Measurements from ENCODE around the gene FAXDC2. TPM values are rescaled to one million over a fixed set of nuclear protein-coding genes. Genes with fewer than 3 reads are reported as not detected.
"Not testable (repeated sequence)": the region's sequence is repeated elsewhere in the genome, so short reads cannot be mapped to it uniquely, and the experiment has no call there.

FAXDC2 gene
- total and polyA plus RNA-seq, 2 donors, result 28.2 to 47.8 TPM

- not testable (repeated sequence) for H3K27ac ChIP-seq (ENCODE audit: low read depth); H3K4me1 ChIP-seq (ENCODE audit: insufficient read depth); H3K36me3 ChIP-seq (ENCODE audit: insufficient read depth); DNase-seq (ENCODE audit: extremely low spot score); H3K4me3 ChIP-seq (ENCODE audit: low read depth, low read length)
- 99% methylated on average over 3 of the region's 3 CpGs for WGBS
Measured at GRCh38 chr5:154832804-154833203, 17.6 kb downstream of the FAXDC2 start.

- DNase-seq (ENCODE audit: extremely low spot score), result no peak
Measured at GRCh38 chr5:154831451-154831850, 19.0 kb downstream of the FAXDC2 start.

GRCh38 chr5:154830596-154830995 lies 19.8 kb downstream of the FAXDC2 start:
- 94% methylated on average over 4 of the region's 4 CpGs for WGBS
- H3K4me1 ChIP-seq (ENCODE audit: insufficient read depth), result no peaks in the 10 kb centered on the region
- no peak for DNase-seq (ENCODE audit: extremely low spot score)
- no peak overlapping the region for H3K4me3 ChIP-seq (ENCODE audit: low read depth, low read length)
- no peak overlapping the region for H3K27ac ChIP-seq (ENCODE audit: low read depth)
- no peaks in the 10 kb centered on the region for H3K36me3 ChIP-seq (ENCODE audit: insufficient read depth)

More at GRCh38 chr5:154831451-154831850, 19.0 kb downstream of the FAXDC2 start:
- Histone ChIP-seq H3K4me1 (ENCODE audit: insufficient read depth) (no peaks in the 10 kb centered on the region), H3K27ac (ENCODE audit: low read depth) (no peak overlapping the region), H3K36me3 (ENCODE audit: insufficient read depth) (no peaks in the 10 kb centered on the region), H3K4me3 (ENCODE audit: low read depth, low read length) (no peak overlapping the region)
- 88% methylated on average over 7 of the region's 7 CpGs for WGBS

- H3K27ac ChIP-seq (ENCODE audit: low read depth), result no peak overlapping the region
- 91% methylated on average over 7 of the region's 7 CpGs for WGBS
- no peaks in the 10 kb centered on the region for H3K4me1 ChIP-seq (ENCODE audit: insufficient read depth)
- H3K36me3 ChIP-seq (ENCODE audit: insufficient read depth), result no peaks in the 10 kb centered on the region
- no peak overlapping the region for H3K4me3 ChIP-seq (ENCODE audit: low read depth, low read length)
- DNase-seq (ENCODE audit: extremely low spot score), result no peak
Measured at GRCh38 chr5:154830219-154830595, 20.2 kb downstream of the FAXDC2 start.

GRCh38 chr5:154829589-154830218 lies 20.7 kb downstream of the FAXDC2 start:
- no peak for DNase-seq (ENCODE audit: extremely low spot score)
- 89% methylated on average over 4 of the region's 4 CpGs for WGBS
- H3K36me3 ChIP-seq (ENCODE audit: insufficient read depth), result no peaks in the 10 kb centered on the region

GRCh38 chr5:154829181-154829588 lies 21.2 kb downstream of the FAXDC2 start:
- WGBS, result 75% methylated on average over 2 of the region's 2 CpGs
- Histone ChIP-seq H3K4me3 (ENCODE audit: low read depth, low read length) (no peak overlapping the region), H3K27ac (ENCODE audit: low read depth) (no peak overlapping the region), H3K4me1 (ENCODE audit: insufficient read depth) (no peaks in the 10 kb centered on the region), H3K36me3 (ENCODE audit: insufficient read depth) (peaks cover under 1% of the 10 kb centered on the region)
- no peak for DNase-seq (ENCODE audit: extremely low spot score)

More at GRCh38 chr5:154829589-154830218, 20.7 kb downstream of the FAXDC2 start:
- Histone ChIP-seq H3K4me1 (ENCODE audit: insufficient read depth) (no peaks in the 10 kb centered on the region), H3K27ac (ENCODE audit: low read depth) (no peak overlapping the region), H3K4me3 (ENCODE audit: low read depth, low read length) (no peak overlapping the region)

GRCh38 chr5:154824070-154824469 lies 26.3 kb downstream of the FAXDC2 start:
- DNase-seq (ENCODE audit: extremely low spot score), result no peak
- H3K36me3 ChIP-seq (ENCODE audit: insufficient read depth), result peaks cover 2% of the 10 kb centered on the region
- H3K27ac ChIP-seq (ENCODE audit: low read depth), result no peak overlapping the region
- WGBS, result 100% methylated on average over 2 of the region's 2 CpGs
- H3K4me1 ChIP-seq (ENCODE audit: insufficient read depth), result no peaks in the 10 kb centered on the region
- H3K4me3 ChIP-seq (ENCODE audit: low read depth, low read length), result no peak overlapping the region

- peaks cover 2% of the 10 kb centered on the region for H3K36me3 ChIP-seq (ENCODE audit: insufficient read depth)
- no peaks in the 10 kb centered on the region for H3K4me1 ChIP-seq (ENCODE audit: insufficient read depth)
- H3K27ac ChIP-seq (ENCODE audit: low read depth), result no peak overlapping the region
Measured at GRCh38 chr5:154823605-154824004, 26.8 kb downstream of the FAXDC2 start.

GRCh38 chr5:154822896-154823295 lies 27.5 kb downstream of the FAXDC2 start:
- H3K36me3 ChIP-seq (ENCODE audit: insufficient read depth); H3K27ac ChIP-seq (ENCODE audit: low read depth); DNase-seq (ENCODE audit: extremely low spot score); H3K4me3 ChIP-seq (ENCODE audit: low read depth, low read length); H3K4me1 ChIP-seq (ENCODE audit: insufficient read depth): not testable (repeated sequence)
- WGBS, result 84% methylated on average over 5 of the region's 5 CpGs

More at GRCh38 chr5:154823605-154824004, 26.8 kb downstream of the FAXDC2 start:
- DNase-seq (ENCODE audit: extremely low spot score), result no peak
- WGBS, result 90% methylated on average over 4 of the region's 4 CpGs
- no peak overlapping the region for H3K4me3 ChIP-seq (ENCODE audit: low read depth, low read length)

- Histone ChIP-seq H3K27ac (ENCODE audit: low read depth) (no peak overlapping the region), H3K36me3 (ENCODE audit: insufficient read depth) (peaks cover 2% of the 10 kb centered on the region)
- no peak for DNase-seq (ENCODE audit: extremely low spot score)
Measured at GRCh38 chr5:154820383-154820782, 30.0 kb downstream of the FAXDC2 start.

GRCh38 chr5:154819546-154819945 lies 30.9 kb downstream of the FAXDC2 start:
- Histone ChIP-seq H3K27ac (ENCODE audit: low read depth) (no peak overlapping the region), H3K36me3 (ENCODE audit: insufficient read depth) (peaks cover 2% of the 10 kb centered on the region), H3K4me3 (ENCODE audit: low read depth, low read length) (no peak overlapping the region), H3K4me1 (ENCODE audit: insufficient read depth) (no peaks in the 10 kb centered on the region)
- no peak for DNase-seq (ENCODE audit: extremely low spot score)
- 80% methylated on average over 7 of the region's 7 CpGs for WGBS

More at GRCh38 chr5:154820383-154820782, 30.0 kb downstream of the FAXDC2 start:
- 95% methylated on average over 5 of the region's 5 CpGs for WGBS
- Histone ChIP-seq H3K4me3 (ENCODE audit: low read depth, low read length) (no peak overlapping the region), H3K4me1 (ENCODE audit: insufficient read depth) (no peaks in the 10 kb centered on the region)

- no peaks in the 10 kb centered on the region for H3K4me1 ChIP-seq (ENCODE audit: insufficient read depth)
- no peaks in the 10 kb centered on the region for H3K36me3 ChIP-seq (ENCODE audit: insufficient read depth)
- 41% methylated on average over 2 of the region's 2 CpGs for WGBS
- no peak for DNase-seq (ENCODE audit: extremely low spot score)
- no peak overlapping the region for H3K4me3 ChIP-seq (ENCODE audit: low read depth, low read length)
- no peak overlapping the region for H3K27ac ChIP-seq (ENCODE audit: low read depth)
Measured at GRCh38 chr5:154818471-154819116, 31.8 kb downstream of the FAXDC2 start.

GRCh38 chr5:154817815-154818214 lies 32.6 kb downstream of the FAXDC2 start:
- Histone ChIP-seq H3K4me3 (ENCODE audit: low read depth, low read length) (no peak overlapping the region), H3K27ac (ENCODE audit: low read depth) (no peak overlapping the region), H3K36me3 (ENCODE audit: insufficient read depth) (no peaks in the 10 kb centered on the region), H3K4me1 (ENCODE audit: insufficient read depth) (no peaks in the 10 kb centered on the region)
- DNase-seq (ENCODE audit: extremely low spot score), result no peak
- 77% methylated on average over 6 of the region's 6 CpGs for WGBS

- Histone ChIP-seq H3K36me3 (ENCODE audit: insufficient read depth) (no peaks in the 10 kb centered on the region), H3K27ac (ENCODE audit: low read depth) (no peak overlapping the region), H3K4me1 (ENCODE audit: insufficient read depth) (no peaks in the 10 kb centered on the region), H3K4me3 (ENCODE audit: low read depth, low read length) (no peak overlapping the region)
- DNase-seq (ENCODE audit: extremely low spot score), result no peak
- 86% methylated on average over 5 of the region's 5 CpGs for WGBS
Measured at GRCh38 chr5:154816891-154817492, 33.4 kb downstream of the FAXDC2 start.
